Upper lobe of left lung (tissue), 6 donors: ENCODE results near the gene RABGAP1. TPM values are rescaled to one million over a fixed set of nuclear protein-coding genes. Genes with fewer than 3 reads are reported as not detected.

Experiments used
- ATAC-seq, 2 donors: fragments of 200-7000 bp; cut with Tn5 transposase; one replicate each; pipeline ENCODE4 v1.9.1; 2022; ENCODE audit warnings: mild to moderate bottlenecking in 2 of 2, moderate library complexity in 2 of 2; ENCODE audit not compliant: low FRiP score in 2 of 2
- DNase-seq, 2 donors: peaks; one replicate each; pipeline ENCODE4 v3.0.0-alpha.2; 2019 to 2020
- H3K27ac ChIP-seq, 4 donors: fragments of 200-600 bp; sonication (generic); one replicate each; pipeline ENCODE4 v1.5.1; 2016 to 2019
- H3K27me3 ChIP-seq, 4 donors: fragments of 200-600 bp; sonication (generic); one replicate each; pipeline ENCODE4 v1.5.1; 2017 to 2019
- H3K36me3 ChIP-seq, 4 donors: fragments of 200-600 bp; sonication (generic); one replicate each; pipeline ENCODE4 v1.5.1; 2016 to 2019
- H3K4me1 ChIP-seq, 4 donors: fragments of 200-600 bp; sonication (generic); one replicate each; pipeline ENCODE4 v1.5.1; 2018 to 2019
- H3K4me3 ChIP-seq, 4 donors: fragments of 200-600 bp; sonication (generic); one replicate each; pipeline ENCODE4 v1.5.1; 2017 to 2019; ENCODE audit warnings: mild to moderate bottlenecking in 2 of 4, moderate library complexity in 1 of 4
- H3K9me3 ChIP-seq, 4 donors: fragments of 200-600 bp; sonication (generic); one replicate each; pipeline ENCODE4 v1.5.1; 2018 to 2019
- CTCF ChIP-seq, 6 experiments: fragments of 450-650 bp in 4 of 6; fragments of 200-600 bp in 2 of 6; sonication (generic) in 2 of 6; IDR thresholded peaks; one replicate each; pipeline ENCODE4 v1.5.1; 2016 to 2019; ENCODE audit warnings: antibody characterized with exemption in 6 of 6
- EP300 ChIP-seq, 4 donors: sonication (generic); formaldehyde crosslinking; IDR thresholded peaks; one replicate each; pipeline ENCODE4 v1.5.1; 2017; ENCODE audit warnings: antibody characterized with exemption in 4 of 4, control low read depth in 2 of 4
- POLR2A ChIP-seq, 4 donors: fragments of 450-650 bp; IDR thresholded peaks; one replicate each; pipeline ENCODE4 v1.5.1; 2016 to 2017; ENCODE audit warnings: antibody characterized with exemption in 4 of 4, mild to moderate bottlenecking in 2 of 4
- POLR2AphosphoS5 ChIP-seq, 2 donors: sonication (generic); formaldehyde crosslinking; IDR thresholded peaks; one replicate each; pipeline ENCODE4 v1.5.1; 2017; ENCODE audit warnings: antibody characterized with exemption in 2 of 2
- WGBS, 2 donors: methylation state at CpG; one replicate each; pipeline ENCODE4 v1.1.5; 2017 to 2018; 5-methylcytosine and 5-hydroxymethylcytosine counted together
- total RNA-seq, 6 donors: library from RNA; depleted of rRNA in 4 of 6; stranded (reverse); fragments of >200 nt in 4 of 6; gene quantifications; one replicate each; pipeline versions ENCODE4 v1.1.0 to v1.2.1, GENCODE V29; 2016 to 2021
- donor health status: DM: no; HTN: no; CAD: no; lungs with moderate emphysema.
- donor health status: DM: no; HTN: yes; CAD: no; lungs with severe emphysema.

RABGAP1 gene
- total RNA-seq, 6 donors from 2014 or later = 41.7 to 147 (median 62.6) TPM

GRCh38 chr9:123081824-123082223 lies 141.0 kb downstream of the RABGAP1 start:
- Histone ChIP-seq H3K9me3 (no peaks in the 10 kb centered on the region), H3K27me3 (no peaks in the 10 kb centered on the region), H3K4me1 (no peaks in the 10 kb centered on the region), H3K27ac (no peak overlapping the region), H3K4me3 (no peak overlapping the region), H3K36me3 (peaks cover 3 to 90% (median 28%) of the 10 kb centered on the region in 4 donors)
- ATAC-seq (no peak), DNase-seq (no peak)
- 33 to 40% methylated on average over 2 of the region's 2 CpGs for WGBS, 2 donors
- TF ChIP-seq POLR2A (IDR thresholded peaks at IDR 0.05) (no peak), CTCF (IDR thresholded peaks at IDR 0.05) (peak; percentile 13 to 49 (median 36))

- Histone ChIP-seq H3K4me3 (no peak overlapping the region), H3K4me1 (no peaks in the 10 kb centered on the region), H3K36me3 (peaks cover 0 to 90% (median 23%) of the 10 kb centered on the region in 4 donors), H3K9me3 (no peaks in the 10 kb centered on the region), H3K27me3 (no peaks in the 10 kb centered on the region), H3K27ac (no peak overlapping the region)
- TF ChIP-seq EP300 (IDR thresholded peaks at IDR 0.05) (no peak), POLR2AphosphoS5 (IDR thresholded peaks at IDR 0.05) (no peak), POLR2A (IDR thresholded peaks at IDR 0.05) (no peak), CTCF (IDR thresholded peaks at IDR 0.05) (no peak)
- ATAC-seq = no peak
- WGBS, 2 donors = 74 to 76% methylated on average over 6 of the region's 6 CpGs
- DNase-seq = no peak
Measured at GRCh38 chr9:123083680-123084079, 142.9 kb downstream of the RABGAP1 start.

GRCh38 chr9:123084256-123084655 lies 143.4 kb downstream of the RABGAP1 start:
- 88 to 92% methylated on average over 1 of the region's 1 CpG for WGBS, 2 donors
- ATAC-seq = no peak
- DNase-seq = no peak
- Histone ChIP-seq H3K36me3 (peaks cover 0 to 90% (median 21%) of the 10 kb centered on the region in 4 donors), H3K4me1 (no peaks in the 10 kb centered on the region), H3K27ac (no peak overlapping the region), H3K27me3 (no peaks in the 10 kb centered on the region), H3K9me3 (no peaks in the 10 kb centered on the region), H3K4me3 (no peak overlapping the region)
- TF ChIP-seq POLR2A (IDR thresholded peaks at IDR 0.05) = no peak
- TF ChIP-seq CTCF (IDR thresholded peaks at IDR 0.05) = no peak
- TF ChIP-seq EP300 (IDR thresholded peaks at IDR 0.05) = no peak
- no peak for TF ChIP-seq POLR2AphosphoS5 (IDR thresholded peaks at IDR 0.05)

GRCh38 chr9:123085916-123086315 lies 145.1 kb downstream of the RABGAP1 start:
- H3K36me3 ChIP-seq = peaks cover 0 to 92% (median 17%) of the 10 kb centered on the region in 4 donors
- TF ChIP-seq EP300 (IDR thresholded peaks at IDR 0.05) (no peak), POLR2AphosphoS5 (IDR thresholded peaks at IDR 0.05) (no peak), POLR2A (IDR thresholded peaks at IDR 0.05) (no peak), CTCF (IDR thresholded peaks at IDR 0.05) (no peak)
- no peaks in the 10 kb centered on the region for H3K27me3 ChIP-seq
- no peak for DNase-seq
- H3K4me1 ChIP-seq = no peaks in the 10 kb centered on the region
- no peak overlapping the region for H3K4me3 ChIP-seq
- H3K9me3 ChIP-seq = no peaks in the 10 kb centered on the region
- 49 to 55% methylated on average over 2 of the region's 2 CpGs for WGBS, 2 donors
- ATAC-seq = no peak
- H3K27ac ChIP-seq = no peak overlapping the region

GRCh38 chr9:123087359-123087888 lies 146.6 kb downstream of the RABGAP1 start:
- TF ChIP-seq POLR2AphosphoS5 (IDR thresholded peaks at IDR 0.05) (no peak), EP300 (IDR thresholded peaks at IDR 0.05) (no peak), CTCF (IDR thresholded peaks at IDR 0.05) (no peak), POLR2A (IDR thresholded peaks at IDR 0.05) (no peak)
- DNase-seq (no peak), ATAC-seq (no peak)
- H3K9me3 ChIP-seq = no peaks in the 10 kb centered on the region
- H3K4me1 ChIP-seq = no peaks in the 10 kb centered on the region
- no peak overlapping the region for H3K27ac ChIP-seq
- H3K27me3 ChIP-seq = no peaks in the 10 kb centered on the region
- H3K4me3 ChIP-seq = no peak overlapping the region
- H3K36me3 ChIP-seq = peaks cover 3 to 96% (median 17%) of the 10 kb centered on the region in 4 donors
- WGBS, 2 donors = 92 to 96% methylated on average over 4 of the region's 4 CpGs
